Epithelial cell of prostate (primary cell): ENCODE results near the gene RPUSD1.

ENCODE experiments used
- DNase-seq: peaks from one replicate; pipeline ENCODE4 v3.0.0-alpha.2; 2011; ENCODE audit warnings: low read depth, low spot score
- H3K27ac ChIP-seq: fragments of 450-650 bp; 2 replicates; pipeline ENCODE4 v1.5.1; 2017; ENCODE audit warnings: mild to moderate bottlenecking

Gene RPUSD1

DNA sequence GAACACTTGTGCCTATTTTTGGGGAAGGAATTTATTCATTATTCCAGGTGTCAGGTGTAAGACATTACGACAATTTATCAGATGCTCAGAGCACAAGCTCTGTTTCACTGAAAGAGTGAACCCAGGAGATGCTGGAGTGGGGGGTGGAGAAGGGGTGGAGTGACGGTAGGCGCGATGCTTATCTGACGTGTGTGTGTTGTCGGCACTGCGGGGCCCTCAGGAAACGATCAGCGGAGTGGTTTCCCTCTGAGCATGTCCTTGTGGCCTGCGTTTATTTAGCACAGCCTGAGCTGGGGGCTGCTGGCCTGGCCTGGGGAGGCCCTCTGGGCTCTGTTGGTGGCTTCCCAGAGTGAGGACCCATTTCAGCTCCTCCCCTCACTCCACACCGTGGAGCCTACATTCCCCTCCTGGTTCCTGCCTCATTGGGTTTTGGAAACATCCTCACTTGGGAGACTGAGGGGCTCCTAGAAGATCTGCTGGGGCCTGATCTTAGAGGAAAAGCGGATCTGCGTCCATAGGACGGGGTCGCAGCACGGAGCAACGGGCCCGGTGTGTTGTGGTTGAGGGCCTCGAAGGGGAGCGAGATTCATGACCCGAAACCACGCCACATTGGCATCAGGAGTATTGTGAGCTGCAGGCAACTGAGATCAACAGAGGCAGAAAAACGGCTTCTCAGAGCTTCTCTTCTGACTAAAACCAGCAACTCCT is 31.3 kb upstream of the RPUSD1 start:
- no peak for DNase-seq
- no peak overlapping the region for H3K27ac ChIP-seq

DNA sequence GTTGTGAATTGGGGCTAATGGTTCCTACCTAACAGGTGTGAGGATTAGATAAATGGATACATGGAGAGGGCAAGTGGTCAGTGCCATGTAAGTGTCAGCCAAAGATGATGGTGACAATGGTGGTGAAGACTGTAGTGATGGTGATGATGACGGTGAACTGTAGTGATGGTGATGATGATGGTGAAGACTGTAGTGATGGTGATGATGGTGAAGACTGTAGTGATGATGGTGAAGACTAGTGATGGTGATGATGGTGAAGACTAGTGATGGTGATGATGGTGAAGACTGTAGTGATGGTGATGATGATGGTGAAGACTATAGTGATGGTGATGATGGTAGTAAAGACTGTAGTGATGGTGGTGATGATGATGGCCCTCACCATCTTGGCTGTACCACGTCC is 30.4 kb upstream of the RPUSD1 start:
- no peak overlapping the region for H3K27ac ChIP-seq
- no peak for DNase-seq

DNA sequence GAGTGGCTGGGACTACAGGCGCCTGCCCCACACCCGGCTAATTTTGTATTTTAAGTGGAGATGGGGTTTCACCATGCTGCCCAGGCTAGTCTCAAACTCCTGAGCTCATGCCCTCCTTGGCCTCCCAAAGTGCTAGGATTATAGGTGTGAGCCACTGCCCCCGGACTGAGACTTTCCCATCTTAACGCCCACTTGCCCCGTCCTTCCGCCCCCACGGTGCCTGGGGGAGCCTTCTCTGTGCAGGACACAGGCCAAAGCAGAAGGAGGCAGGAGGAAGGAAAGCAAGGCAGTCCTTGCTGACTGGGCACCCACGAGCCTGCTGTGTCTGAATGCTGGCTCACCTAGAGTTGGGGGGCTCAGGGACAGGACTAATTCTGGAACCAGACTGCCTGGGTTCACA is 30.0 kb upstream of the RPUSD1 start:
- no peak overlapping the region for H3K27ac ChIP-seq
- DNase-seq: no peak

DNA sequence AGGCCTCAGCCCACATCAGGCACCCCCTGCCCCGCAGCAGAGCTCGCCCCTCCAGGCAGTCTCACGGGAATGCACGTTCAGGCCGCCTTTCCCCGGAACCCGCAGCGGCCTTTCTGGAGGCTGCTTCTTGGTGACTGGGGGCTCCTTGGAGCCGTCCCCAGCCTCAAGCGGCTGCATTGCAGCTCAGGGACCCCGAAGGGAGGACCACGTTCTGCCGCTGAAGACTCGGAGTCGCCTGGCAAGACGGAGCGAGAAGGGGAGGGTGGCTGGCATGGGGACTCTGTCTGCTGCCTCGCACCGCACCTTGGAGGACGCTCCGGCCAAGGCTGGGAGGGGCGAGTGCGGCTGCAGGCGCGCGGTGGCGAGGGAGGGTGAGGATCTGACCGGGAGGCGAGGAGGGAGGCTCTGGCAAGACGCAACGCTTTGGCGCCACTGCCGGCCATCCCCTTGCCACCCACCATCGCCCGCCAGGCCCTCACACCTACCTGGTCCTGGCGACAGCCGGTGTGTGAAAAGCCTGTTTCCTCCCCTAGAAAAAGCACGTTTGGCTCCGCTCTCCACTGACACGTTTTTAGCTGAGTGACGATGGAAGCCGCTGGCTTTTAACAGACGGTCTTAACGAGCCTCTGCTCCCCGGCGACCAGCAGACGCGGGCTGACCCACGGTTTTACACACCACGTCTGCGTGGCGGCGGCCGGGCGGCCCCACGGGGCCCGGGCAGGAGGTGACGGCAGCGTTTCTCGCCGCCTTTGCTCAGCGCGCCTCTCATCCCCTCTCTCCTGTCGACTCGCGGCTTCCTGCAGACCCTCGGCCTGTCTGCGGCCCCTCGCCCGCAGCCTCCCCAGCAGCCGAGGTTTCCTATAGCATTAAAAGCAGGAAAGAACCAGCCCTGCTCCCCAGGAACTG is 29.1 kb upstream of the RPUSD1 start:
- DNase-seq: no peak
- no peak overlapping the region for H3K27ac ChIP-seq

DNA sequence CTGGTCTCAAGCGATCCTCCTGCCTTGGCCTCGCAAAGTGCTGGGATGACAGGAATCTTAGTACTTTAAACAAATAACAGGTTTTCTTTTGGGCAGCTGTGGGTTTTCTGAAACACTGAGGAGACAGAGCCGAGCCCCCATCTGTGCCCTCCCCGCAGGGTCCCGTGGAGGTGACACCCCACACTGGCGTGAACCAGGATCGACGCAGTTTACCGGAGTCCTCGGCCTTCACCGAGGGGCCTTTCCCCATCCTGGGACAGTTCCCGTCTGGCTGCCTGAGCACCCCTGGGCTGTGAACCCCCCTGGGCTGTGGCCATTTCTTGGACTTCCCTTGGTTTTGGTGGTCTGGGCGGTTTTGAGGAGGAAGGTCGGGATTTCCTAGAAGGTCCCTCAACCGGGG is 27.7 kb upstream of the RPUSD1 start:
- DNase-seq: no peak
- no peak overlapping the region for H3K27ac ChIP-seq

DNA sequence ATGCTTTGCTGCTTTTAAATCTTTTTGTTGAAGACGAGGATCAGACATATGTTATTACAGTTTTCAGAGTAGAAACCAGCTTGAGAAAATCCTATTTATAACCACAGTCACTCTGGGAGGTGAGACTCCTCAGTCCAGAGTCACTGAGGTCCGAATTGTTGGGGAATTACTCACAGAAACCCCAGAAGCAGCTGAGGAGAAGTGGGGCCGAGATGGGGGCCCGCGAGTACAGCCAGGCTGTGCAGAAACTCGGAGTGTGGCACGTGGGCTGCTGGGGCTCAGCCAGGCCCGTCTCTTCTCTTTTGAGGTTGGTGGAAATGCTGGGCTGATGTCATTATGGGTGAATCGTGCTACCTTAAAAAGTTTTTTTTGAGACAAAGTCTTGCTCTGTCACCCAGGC is 26.8 kb upstream of the RPUSD1 start:
- no peak for DNase-seq

DNA sequence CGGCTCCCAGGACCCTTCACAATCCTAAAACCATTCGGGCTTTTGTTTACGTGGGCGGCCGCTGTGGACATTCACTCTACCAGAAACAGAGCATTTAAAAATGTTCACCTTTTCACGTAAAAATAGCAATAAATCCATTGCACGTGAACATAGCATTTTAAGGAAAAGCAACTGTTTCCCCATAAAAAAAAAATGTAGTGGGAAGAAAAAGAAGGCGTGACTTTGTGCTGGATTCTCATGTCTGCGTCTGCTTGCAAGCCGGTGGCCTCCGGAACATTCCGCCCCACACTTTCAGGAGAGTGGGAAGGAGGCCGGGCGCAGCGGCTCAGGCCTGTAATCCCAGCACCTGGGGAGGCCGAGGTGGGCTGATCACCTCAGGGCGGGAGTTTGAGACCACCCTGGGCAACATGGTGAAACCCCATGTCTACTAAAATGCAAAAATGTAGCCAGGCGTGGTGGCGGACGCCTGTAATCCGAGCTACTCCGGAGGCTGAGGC is 25.8 kb upstream of the RPUSD1 start:
- DNase-seq: no peak
- H3K27ac ChIP-seq: no peak overlapping the region

More for the DNA sequence above, 26.8 kb upstream of the RPUSD1 start:
- H3K27ac ChIP-seq: no peak overlapping the region

DNA sequence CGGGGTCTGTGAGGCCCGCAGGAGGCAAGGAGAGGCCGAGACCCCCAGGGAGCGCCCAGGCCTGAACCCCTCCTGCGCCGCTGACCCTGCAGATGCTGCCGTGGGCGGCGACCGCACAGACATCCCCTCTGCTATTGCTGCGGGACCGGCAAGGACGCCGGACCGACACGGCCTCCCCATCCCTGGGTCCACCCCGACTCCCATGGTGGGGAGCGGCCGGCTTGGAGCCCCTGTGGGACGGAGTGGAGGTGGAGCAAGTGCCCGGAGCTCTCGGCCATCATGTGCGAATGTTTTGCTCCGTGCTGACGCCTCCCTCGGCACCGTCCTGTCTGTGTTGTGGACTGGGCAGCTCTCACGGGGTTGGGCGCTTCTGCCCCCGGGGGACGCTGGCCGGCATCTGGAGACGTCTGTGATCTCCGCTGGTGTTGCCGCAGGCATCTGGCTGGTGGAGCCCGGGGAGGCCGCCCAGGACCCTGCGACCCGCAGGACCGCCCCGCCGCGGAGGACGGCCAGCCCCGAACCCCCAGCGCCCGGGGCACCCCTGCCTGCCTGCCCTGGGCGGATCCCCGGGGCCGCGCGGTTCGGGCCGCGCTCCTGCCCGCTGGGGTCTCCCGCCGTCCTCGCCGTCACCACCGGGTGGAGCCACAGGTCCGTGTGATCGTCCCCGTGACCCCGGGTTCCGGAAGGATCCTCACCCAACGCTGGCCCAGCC is 25.2 kb upstream of the RPUSD1 start:
- no peak overlapping the region for H3K27ac ChIP-seq
- DNase-seq: no peak

DNA sequence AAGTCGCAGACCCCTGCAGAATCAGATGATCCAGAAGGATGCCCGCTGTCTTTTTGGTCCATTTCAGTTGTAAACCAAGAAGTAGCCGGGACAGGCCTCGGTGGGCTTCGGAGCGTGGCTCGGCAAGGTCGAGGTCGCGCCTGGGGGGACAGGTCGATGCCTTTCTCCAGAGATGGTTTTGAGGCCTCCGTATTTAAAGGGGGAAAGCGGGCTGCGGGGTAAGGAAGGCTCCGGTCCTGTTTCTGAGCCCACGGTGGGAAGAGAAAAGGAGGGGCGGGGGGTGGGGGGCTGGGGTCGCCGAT is 19.9 kb upstream of the RPUSD1 start:
- no peak overlapping the region for H3K27ac ChIP-seq
- DNase-seq: no peak

DNA sequence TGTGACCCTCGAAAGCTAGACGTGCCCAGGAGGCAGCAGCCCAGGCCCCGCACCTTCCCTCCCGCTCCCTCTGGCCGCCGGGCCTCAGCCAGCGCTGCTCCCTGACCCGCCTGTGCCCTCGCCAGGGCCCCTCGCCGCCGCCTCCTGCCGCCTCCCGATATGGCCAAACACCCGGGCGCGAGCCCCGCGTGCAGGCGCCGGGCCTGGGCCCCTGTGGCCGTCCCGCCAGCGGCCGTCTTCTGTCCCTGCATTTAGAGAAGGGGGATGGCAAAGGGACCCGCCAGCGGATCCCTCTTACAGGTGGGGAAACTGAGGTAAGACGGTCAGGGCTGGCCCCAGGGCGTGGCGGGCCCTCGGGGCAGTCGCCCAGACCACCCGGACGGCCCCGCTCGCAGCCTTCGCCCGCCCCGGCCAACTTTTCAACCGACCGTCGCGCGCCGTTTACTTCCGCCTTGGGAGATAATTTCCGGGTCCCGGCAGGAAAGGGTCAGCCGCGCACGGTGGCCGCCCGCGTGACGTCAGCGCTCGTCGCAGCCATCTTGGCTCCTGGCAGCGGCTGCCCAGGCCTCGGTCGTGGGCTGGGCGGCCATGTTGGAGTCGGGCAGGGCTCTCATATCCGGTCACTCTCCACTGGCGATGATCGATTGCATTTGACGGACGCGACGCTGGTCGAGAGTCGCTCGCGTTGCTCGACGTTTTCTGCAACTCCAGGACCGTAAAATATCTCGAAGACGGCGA is 19.3 kb upstream of the RPUSD1 start:
- peak; percentile 51 for DNase-seq
- H3K27ac ChIP-seq: peak overlapping the region; percentile 64

DNA sequence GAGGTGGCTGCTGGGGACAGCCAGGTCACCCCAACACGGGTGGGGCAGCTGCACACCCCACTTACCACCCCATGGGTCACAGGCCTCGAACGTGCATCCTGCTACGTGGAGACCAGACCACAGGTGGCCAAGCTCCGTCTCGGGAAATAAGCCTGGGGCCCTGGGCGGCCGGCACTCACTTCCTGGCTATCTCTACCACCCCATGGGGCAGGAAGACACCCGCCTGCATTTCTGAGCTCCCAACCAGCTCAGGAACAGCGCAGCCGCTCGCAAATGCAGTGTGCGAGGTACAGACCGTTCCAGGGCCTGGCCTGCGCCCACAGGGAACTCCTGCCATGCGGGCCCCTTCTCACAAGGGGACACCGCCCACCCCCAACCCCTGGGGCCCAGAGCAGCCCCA is 17.3 kb upstream of the RPUSD1 start:
- H3K27ac ChIP-seq: no peak overlapping the region

DNA sequence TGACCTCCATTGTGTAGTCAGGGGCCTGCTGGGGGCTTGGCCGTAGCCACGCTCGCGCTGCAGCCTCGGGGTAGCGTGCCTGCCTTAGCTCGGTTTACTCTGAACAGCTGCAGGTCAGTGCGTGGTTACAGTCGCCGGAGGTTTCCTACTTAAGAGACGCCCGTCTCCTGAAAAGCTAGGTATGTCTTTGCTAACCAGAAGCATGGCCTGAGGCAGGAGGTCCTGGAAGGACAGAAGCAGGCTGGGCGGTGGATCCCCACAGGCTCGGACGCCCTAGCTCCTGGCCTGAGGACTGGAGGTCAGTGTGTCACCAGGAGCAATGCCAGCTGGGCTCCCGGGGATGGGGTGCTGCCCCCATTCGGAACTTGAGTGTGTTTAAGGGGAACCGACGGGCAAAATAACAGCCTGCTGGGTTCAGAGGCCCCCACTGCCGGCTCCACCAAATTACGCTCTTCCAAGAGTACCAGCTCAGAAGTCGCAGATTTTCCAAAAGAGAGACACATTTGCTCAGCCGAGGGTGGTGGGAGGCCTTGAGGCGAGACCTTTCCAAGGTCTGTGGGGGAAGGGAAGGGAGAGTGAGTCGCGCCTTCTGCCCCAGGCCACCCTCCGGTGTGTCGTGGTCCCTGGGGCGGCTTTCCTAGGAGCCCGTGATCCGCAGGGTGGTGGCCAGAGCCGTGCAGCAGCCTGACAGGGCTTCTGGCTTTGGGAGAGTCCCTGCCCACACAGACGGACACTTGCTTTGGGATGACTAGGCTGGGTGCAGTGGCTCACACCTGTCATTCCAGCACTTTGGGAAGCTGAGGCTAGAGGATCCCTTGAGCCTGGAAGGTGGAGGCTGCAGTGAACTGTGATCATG is 16.2 kb upstream of the RPUSD1 start:
- no peak overlapping the region for H3K27ac ChIP-seq
- no peak for DNase-seq

More for the DNA sequence above, 17.3 kb upstream of the RPUSD1 start:
- no peak for DNase-seq

DNA sequence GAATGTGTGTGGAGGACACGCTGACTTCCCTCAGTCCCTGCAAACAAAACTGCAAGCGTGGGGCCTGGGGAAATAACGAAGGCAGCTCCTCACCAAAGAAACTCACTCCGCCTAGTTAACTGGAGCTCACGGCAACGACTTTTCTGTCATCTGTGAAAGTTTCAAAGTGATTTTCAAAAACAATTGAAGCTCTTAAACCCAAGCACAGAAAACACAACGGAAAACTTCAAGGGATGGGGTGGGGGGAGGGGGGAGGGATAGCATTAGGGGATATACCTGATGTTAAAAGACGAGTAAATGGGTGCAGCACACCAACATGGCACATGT is 15.5 kb upstream of the RPUSD1 start:
- H3K27ac ChIP-seq: no peak overlapping the region
- DNase-seq: no peak

DNA sequence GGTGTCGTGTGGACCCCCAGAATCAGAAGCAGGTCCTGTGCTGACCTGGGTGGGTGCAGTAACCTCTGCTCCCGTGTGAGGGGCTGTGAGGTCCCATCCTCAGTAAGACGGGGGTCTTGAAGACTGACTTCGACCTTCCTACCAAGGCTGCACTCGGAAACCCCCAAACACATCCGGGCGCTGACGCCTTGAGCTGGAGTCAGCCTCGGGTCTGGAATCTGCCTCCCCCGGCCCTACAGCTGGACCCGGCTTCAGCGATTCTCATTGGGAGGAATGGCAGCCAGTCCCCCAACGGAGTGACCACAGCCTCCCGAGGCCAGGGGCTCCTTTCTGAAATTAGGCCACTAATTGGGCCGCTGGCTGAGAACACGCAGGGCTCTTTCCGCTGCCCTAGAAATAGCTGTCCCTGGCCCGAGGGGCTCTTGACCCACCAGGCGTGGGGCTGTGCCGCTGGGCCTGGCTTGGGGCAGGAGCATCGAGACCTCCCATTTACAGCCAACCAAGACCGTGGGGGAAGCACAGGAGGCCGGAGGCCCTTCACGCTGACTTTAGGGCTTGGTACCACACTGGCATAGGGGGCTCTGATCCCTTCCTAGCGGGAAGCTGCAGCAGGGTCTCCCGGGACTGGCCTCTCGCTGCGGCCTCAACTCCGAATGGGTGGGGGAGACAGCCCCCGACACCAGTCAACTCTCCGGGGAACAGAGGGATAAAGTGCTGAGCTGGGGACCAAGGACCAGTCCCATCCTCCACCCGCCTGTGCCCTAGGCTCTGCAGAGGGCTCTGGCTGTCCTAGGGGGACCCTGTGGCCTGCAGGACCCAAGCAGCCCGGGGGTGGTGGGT is 15.0 kb upstream of the RPUSD1 start:
- no peak overlapping the region for H3K27ac ChIP-seq
- no peak for DNase-seq

DNA sequence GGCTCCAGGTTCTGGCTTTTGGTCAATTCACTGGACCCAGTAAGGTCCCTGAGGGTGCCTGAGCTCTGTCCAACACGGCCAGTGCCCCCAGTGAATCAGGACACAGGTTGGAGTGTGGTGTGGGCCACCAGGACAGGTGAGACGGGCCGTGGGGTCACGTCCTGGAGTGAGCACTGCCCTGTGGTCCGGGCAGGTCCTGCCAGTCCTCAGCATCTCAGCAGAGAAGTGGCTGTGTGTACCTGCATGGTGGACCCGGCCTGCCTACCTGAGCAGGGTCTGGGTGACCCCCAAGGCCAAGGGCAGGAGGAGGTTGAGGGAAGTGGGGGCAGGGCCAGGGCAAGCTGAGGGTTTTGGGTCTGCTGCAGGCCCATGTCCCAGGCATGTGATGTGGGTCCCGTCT is 14.3 kb upstream of the RPUSD1 start:
- H3K27ac ChIP-seq: no peak overlapping the region
- DNase-seq: no peak

DNA sequence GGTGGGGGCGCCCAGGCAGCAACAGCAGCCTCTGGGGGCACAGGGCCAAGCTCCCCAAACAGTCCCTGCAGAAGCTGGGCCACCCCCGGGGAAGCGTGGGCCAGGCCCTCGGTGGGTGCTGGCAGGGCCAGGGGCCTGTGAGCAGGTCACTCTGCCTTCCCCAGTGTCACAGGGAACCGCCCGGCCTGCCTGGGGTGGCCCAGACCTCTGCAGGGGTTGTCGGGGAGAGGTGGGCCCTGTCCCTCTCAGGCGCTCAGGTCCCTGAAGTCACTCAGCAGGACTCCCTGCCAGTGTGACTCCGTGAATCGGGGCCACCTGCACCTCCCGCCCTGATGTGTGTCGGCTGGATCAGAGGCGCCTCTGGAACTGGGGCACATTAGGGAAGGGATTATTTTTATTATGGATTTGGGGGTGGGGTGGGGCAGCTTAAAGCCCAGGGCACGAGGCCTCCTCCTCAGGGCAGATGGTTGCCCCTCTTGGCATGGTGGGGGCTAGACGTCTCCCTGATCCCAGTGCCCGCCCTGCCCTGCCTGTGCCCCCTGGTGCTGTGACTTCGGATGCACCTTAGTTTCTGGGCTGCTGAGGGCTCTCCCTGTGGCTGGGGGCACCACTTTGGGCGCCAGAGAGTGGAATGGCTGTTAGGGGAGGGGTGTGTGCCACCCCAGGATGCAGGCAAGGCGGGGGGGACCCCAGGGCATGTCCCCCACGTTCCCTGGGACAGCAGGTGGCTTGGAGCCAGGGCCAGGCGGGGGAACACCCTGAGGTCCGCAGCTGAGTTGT is 13.6 kb upstream of the RPUSD1 start:
- H3K27ac ChIP-seq: no peak overlapping the region
- no peak for DNase-seq

DNA sequence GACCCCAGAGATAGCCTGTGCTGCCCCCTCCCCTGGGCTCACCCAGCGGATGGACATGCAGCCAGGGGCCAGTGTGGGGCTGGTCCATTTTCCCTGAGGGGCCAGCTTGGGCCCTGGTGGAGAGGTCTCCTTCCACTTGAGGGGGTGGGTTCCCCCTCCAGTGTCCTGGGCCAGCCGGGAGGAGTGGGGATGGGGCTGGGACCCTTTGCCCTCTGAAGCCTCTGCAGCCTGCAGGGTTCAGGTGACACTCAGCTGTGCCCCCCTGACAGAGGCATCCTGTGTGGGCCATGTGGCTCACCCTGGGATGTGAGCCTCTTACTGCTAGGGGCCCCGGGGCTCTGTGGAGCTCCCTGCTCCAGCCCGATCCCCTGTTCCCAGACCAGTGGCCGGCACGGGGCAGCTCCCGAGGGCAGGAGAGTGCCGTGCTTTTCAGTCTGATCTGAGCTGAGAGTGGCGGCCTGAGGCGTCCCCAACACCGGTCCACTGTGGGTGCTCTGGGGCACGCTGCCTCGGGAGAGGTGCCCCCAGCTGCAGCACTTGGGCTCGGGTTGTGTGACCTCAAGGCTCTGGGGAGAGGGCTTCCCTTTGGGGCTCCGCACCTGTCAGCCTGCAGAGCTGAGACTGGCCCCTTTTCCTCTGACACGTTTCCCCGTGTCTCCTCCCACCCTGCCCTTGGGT is 12.8 kb upstream of the RPUSD1 start:
- no peak overlapping the region for H3K27ac ChIP-seq

More for the DNA sequence above, 12.8 kb upstream of the RPUSD1 start:
- no peak for DNase-seq
